GM12874 (cell line): Measurements from ENCODE around the gene CTU2.

Experiments used
- TF ChIP-seq, protein P1 (sequence below): IDR thresholded peaks from 2 replicates; pipeline ENCODE4 v1.5.1; 2011; ENCODE audit warnings: low read depth, mild to moderate bottlenecking, control low read depth, low read length, moderate library complexity; ENCODE audit not compliant: insufficient read depth

Gene CTU2

GRCh38 chr16:88764080-88764479, 57.8 kb downstream of the CTU2 start:
- TF ChIP-seq, protein P1, sequence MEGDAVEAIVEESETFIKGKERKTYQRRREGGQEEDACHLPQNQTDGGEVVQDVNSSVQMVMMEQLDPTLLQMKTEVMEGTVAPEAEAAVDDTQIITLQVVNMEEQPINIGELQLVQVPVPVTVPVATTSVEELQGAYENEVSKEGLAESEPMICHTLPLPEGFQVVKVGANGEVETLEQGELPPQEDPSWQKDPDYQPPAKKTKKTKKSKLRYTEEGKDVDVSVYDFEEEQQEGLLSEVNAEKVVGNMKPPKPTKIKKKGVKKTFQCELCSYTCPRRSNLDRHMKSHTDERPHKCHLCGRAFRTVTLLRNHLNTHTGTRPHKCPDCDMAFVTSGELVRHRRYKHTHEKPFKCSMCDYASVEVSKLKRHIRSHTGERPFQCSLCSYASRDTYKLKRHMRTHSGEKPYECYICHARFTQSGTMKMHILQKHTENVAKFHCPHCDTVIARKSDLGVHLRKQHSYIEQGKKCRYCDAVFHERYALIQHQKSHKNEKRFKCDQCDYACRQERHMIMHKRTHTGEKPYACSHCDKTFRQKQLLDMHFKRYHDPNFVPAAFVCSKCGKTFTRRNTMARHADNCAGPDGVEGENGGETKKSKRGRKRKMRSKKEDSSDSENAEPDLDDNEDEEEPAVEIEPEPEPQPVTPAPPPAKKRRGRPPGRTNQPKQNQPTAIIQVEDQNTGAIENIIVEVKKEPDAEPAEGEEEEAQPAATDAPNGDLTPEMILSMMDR, result no peak

DNA sequence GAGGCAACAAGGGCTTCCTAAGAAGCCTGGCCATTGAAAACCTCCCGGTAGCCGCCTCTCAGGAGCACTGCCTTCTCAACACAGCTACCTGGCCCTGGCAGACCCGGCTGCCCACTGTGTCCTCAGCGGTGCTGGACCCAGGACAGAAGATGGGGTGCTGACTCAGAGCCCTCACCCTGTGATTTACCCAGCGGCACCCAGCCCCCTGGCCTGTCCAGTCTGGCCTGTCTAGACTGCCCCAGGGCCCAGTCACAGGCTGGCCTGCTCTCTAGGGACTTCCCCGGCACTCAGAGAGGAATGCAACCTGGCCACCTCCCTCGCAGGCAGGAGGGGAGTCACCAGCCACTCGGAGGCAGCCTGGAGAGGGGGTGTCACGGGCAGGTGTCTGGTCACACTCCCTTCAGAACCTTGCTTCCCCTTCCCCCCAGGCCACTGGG, 58.6 kb downstream of the CTU2 start:
- TF ChIP-seq, protein P1, result no peak
